Measurements from ENCODE around the gene RAD50. TPM values are rescaled to one million over a fixed set of nuclear protein-coding genes. Genes with fewer than 3 reads are reported as not detected.
"Not testable (repeated sequence)": the region's sequence is repeated elsewhere in the genome, so short reads cannot be mapped to it uniquely, and the experiment has no call there.

RAD50 gene
- total RNA-seq, 1 donor from 2014 or later = 31.5 TPM

DNA sequence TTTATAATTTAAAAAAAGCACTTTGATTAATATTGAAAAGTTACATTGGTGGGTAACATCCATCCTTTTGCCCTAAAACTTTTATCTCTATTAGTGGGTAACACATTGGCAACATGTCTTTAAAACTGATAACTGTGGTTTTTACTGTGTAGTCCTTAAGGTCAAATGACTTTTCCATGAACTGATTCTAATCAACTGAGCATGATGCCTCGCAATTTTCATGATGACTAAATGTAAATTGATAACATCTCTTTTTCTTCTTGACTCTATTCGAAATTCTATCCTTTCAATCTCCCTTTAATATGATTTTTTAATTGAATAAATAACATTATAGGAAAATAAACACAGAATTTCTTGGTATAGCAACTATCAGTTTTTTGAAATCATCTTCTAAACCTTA is 7.2 kb upstream of the RAD50 start:
- ATAC-seq (no peak), DNase-seq (ENCODE audit: low spot score) (no peak)
- intact Hi-C loops (cut with DNase I) = no loop called here

DNA sequence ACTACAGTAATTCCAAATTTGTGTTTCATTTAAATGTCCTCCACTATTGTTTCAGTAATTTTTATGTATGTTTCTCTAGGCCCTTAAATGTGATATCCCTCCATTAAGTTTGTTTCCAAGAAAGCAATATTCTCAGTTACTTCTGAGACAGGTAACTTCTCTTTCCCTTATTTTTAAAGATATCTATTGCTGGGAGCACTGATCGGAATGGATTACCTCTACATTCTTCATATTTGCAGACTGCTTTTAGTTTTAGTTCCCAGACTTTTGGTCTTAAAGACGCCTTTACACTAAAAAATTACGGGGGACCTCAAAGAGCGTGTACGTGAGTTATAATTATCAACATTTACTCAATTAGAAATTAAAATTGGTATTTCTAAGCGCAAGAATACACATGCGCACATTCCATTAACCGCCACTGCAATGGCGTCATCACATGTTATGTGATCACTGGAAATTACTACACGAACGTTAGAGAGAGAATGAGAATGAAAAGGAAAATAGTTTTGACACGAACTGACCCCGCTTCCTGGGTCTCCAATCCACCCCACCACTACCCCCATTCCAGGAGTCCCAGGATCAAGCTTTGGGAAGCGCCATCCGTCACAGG is 519 bp upstream of the RAD50 start:
- ATAC-seq (no peak), DNase-seq (ENCODE audit: low spot score) (no peak)
- intact Hi-C loops (cut with DNase I) = no loop called here

GRCh38 chr5:132557478-132558172 is 848 bp downstream of the RAD50 start:
- no peak for DNase-seq (ENCODE audit: low spot score)
- intact Hi-C loops (cut with DNase I) = no loop called here
- ATAC-seq = peak; percentile 52

GRCh38 chr5:132559383-132560060 is 2.7 kb downstream of the RAD50 start:
- no peak for DNase-seq (ENCODE audit: low spot score)
- intact Hi-C loops (cut with DNase I) = no loop called here
- no peak for ATAC-seq

DNA sequence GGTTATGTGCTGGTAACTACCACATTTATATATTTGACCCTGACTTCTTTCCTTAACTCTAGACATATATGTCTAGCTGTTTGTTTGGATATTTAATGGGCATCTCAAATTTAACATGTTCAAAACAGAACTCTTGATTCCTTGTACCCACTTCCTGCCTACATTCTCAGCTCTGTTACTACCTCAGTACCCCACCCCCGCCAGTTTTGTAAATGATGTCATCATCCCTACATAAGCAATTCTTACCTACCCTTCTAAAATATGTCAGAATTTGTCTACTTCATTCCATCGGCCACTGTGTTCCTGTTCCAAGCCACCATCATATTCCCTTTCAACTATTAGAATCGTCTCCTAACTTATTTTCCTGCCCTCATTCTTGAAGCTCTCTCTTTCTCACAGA is 4.8 kb downstream of the RAD50 start:
- intact Hi-C loops (cut with DNase I) = no loop called here
- ATAC-seq (no peak), DNase-seq (ENCODE audit: low spot score) (no peak)

DNA sequence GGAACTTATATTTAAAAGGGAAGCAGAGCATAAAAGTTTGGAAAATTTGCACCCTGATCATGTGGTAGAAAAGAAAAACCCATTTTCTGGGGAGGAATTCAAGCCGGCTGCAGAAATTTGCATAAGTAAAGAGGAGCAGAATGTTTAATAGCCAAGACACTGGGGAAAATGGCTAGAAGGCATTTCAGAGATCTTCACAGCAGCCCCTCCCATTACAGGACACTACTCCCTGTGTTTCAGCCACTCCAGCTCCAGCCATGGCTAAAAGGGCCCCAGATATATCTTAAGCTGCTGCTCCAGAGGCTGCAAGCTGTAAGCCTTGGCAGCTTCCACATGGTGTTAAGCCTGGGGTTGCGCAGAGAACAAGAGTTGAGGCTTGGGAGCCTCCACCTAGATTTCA is 7.8 kb downstream of the RAD50 start:
- intact Hi-C loops (cut with DNase I); DNase-seq (ENCODE audit: low spot score); ATAC-seq: not testable (repeated sequence)

GRCh38 chr5:132566657-132567056 is 9.9 kb downstream of the RAD50 start:
- intact Hi-C loops (cut with DNase I) = no loop called here
- DNase-seq (ENCODE audit: low spot score) = no peak
- no peak for ATAC-seq

GRCh38 chr5:132576123-132576522 is 19.3 kb downstream of the RAD50 start:
- no peak for ATAC-seq
- intact Hi-C loops (cut with DNase I) = no loop called here
- no peak for DNase-seq (ENCODE audit: low spot score)

DNA sequence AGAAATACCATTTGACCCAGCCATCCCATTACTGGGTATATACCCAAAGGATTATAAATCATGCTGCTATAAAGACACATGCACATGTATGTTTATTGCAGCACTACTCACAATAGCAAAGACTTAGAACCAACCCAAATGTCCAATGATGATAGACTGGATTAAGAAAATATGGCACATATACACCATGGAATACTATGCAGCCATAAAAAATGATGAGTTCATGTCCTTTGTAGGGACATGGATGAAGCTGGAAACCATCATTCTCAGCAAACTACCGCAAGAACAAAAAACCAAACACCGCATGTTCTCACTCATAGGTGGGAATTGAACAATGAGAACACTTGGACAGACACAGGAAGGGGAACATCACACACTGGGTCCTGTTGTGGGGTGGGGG is 27.8 kb downstream of the RAD50 start:
- DNase-seq (ENCODE audit: low spot score); intact Hi-C loops (cut with DNase I); ATAC-seq: not testable (repeated sequence)

GRCh38 chr5:132586063-132586462 is 29.3 kb downstream of the RAD50 start:
- no peak for ATAC-seq
- intact Hi-C loops (cut with DNase I) = no loop called here

DNA sequence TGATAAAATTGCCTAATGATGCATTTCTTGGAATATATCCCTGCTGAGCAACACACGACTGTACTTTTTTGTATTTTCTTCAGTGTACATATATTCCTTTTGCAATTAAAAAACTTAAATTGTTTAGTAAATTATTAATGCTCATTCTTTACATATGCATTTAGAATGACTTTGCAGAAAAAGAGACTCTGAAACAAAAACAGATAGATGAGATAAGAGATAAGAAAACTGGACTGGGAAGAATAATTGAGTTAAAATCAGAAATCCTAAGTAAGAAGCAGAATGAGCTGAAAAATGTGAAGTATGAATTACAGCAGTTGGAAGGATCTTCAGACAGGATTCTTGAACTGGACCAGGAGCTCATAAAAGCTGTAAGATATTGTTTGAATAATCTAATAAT is 32.7 kb downstream of the RAD50 start:
- DNase-seq (ENCODE audit: low spot score) (no peak), ATAC-seq (no peak)
- intact Hi-C loops (cut with DNase I) = no loop called here

More at GRCh38 chr5:132586063-132586462, 29.3 kb downstream of the RAD50 start:
- DNase-seq (ENCODE audit: low spot score) = no peak

GRCh38 chr5:132591145-132591544 is 34.4 kb downstream of the RAD50 start:
- no peak for DNase-seq (ENCODE audit: low spot score)
- ATAC-seq = no peak
- intact Hi-C loops (cut with DNase I) = no loop called here

GRCh38 chr5:132592521-132592920 is 35.7 kb downstream of the RAD50 start:
- intact Hi-C loops (cut with DNase I) = no loop called here
- ATAC-seq (no peak), DNase-seq (ENCODE audit: low spot score) (no peak)

- ATAC-seq = no peak
- intact Hi-C loops (cut with DNase I) = no loop called here
- DNase-seq (ENCODE audit: low spot score) = no peak
These were observed 37.4 kb downstream of the RAD50 start for GRCh38 chr5:132594170-132594569.

DNA sequence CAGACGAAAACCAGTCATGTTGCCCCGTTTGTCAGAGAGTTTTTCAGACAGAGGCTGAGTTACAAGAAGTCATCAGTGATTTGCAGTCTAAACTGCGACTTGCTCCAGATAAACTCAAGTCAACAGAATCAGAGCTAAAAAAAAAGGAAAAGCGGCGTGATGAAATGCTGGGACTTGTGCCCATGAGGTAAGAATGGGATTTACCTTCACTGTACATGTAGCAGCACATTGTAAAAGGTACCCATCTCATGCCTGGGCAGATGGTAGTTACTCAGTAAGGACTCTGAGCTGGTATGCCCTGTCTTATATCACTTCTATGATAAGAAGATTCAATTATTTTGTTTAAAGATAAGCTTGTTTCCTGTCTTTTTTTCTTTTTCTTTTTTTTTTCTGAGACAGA is 38.8 kb downstream of the RAD50 start:
- no peak for DNase-seq (ENCODE audit: low spot score)
- intact Hi-C loops (cut with DNase I) = no loop called here
- ATAC-seq = no peak

DNA sequence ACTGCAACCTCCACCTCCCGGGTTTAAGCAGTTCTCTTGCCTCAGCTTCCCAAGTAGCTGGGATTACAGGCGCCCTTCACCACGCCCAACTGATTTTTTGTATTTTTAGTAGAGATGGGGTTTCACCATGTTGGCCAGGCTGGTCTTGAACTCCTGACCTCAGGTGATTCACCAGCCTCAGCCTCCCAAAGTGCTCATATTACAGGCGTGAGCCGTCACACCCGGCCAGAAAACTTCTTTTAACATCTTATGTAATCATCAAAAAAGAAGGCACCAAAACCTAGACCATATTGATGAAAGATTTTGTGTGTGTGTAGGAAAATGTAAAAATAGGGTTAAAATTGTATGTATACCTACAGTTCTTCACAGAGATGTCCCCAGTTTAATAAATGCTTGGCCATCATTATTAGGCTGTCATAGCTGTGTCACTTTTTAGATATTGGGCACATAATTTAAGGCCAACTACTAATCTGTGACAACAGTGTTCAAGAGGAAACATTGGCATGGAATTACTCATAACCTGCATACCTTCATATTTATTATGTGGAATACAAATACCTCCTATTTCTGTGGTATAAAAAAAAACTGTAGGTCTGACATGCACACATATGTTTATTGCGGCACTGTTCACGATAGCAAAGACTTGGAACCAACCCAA is 44.4 kb downstream of the RAD50 start:
- no peak for ATAC-seq
- intact Hi-C loops (cut with DNase I) = no loop called here
- no peak for DNase-seq (ENCODE audit: low spot score)

DNA sequence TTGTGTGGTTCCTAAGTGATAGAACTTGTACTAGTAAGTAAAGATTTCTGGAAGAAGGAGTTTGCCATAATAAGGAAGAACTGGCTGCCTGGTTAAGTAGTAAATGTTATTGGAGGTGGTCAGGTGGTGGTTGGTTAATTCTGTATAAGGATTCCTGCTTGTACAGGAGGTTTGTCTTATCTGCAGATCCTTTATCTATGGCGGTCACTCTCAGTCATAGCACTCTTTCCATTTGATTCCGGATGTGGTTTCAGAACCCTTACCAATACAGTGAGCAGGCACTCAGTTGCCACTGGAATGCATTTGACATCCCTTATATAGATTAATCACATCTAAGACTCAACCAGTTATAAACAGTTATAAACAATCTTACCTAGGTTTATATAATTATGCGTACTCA is 50.3 kb downstream of the RAD50 start:
- ATAC-seq (no peak), DNase-seq (ENCODE audit: low spot score) (no peak)

DNA sequence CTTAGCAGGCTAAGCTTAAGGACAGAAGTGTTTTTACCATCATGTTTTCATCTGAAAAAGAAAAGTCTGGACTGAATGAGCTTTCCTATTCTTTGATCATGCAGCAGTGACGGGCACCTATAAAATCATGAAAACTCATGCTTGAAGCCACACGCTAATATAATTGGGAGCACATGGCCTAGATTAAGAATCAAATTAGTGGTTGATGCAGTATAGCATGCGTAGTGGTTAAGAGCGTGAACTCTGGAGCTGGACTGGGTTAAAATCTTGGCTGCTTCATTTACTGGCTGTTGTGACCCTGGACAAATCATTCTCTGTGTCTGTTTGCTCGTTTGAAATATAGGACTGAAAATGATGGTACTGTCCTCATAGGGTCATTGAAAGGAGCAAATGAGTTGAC is 51.3 kb downstream of the RAD50 start:
- no peak for ATAC-seq
- intact Hi-C loops (cut with DNase I) = no loop called here
- DNase-seq (ENCODE audit: low spot score) = no peak

More for the DNA sequence above, 50.3 kb downstream of the RAD50 start:
- intact Hi-C loops (cut with DNase I) = no loop called here

DNA sequence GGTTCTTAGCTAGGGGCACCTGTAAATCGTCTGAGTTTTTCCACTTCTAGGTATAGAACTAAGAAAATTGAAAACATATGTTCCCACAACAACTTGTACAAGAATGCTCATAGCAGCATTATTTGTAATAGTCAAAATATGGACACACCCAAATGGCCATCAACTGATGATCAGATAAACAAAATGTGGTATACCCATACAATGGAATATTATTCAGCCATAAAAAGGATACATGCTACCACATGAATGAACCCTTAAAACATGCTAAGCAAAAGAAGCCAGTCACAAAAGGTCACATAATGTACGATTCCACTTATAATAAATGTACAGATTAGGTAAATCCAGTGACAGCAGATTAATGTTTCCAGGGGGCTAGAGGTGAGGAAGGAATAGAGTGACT is 55.2 kb downstream of the RAD50 start:
- intact Hi-C loops (cut with DNase I) = no loop called here
- ATAC-seq = no peak
- no peak for DNase-seq (ENCODE audit: low spot score)

- no peak for ATAC-seq
- DNase-seq (ENCODE audit: low spot score) = no peak
- intact Hi-C loops (cut with DNase I) = no loop called here
These were observed 56.1 kb downstream of the RAD50 start for GRCh38 chr5:132612846-132613245.

Data from sciatic nerve (tissue), 2 donors.